ENCODE data around the gene GNAI1.

GRCh38 chr7:80133361-80134114, 1.1 kb upstream of the GNAI1 start:
- TF ChIP-seq POLR2A (IDR thresholded peaks at IDR 0.05) (no peak), CTCF (IDR thresholded peaks at IDR 0.05) (peak in 2 of 4 experiments; percentile 20 to 26)

All from prostate gland (tissue), 2 donors.